PFSK-1 (cell line): ENCODE data around the gene LRP6.

Source experiments
- FOXP2 ChIP-seq: optimal IDR thresholded peaks from 2 replicates; pipeline ENCODE3; 2011; ENCODE audit warnings: borderline replicate concordance, control low read depth, inconsistent platforms; ENCODE audit not compliant: insufficient read depth; ENCODE audit errors: extremely low read length, extremely low read depth
- POLR2AphosphoS5 ChIP-seq: IDR thresholded peaks from 2 replicates; pipeline ENCODE4 v1.6.1; 2012; ENCODE audit warnings: low read depth, mild to moderate bottlenecking, control low read depth, low read length, moderate library complexity
- SIN3A ChIP-seq: IDR thresholded peaks from 2 replicates; pipeline ENCODE4 v1.6.1; 2012; ENCODE audit warnings: mild to moderate bottlenecking, low read length, moderate library complexity, borderline replicate concordance; ENCODE audit not compliant: insufficient read depth
- TAF1 ChIP-seq: IDR thresholded peaks from 2 replicates; pipeline ENCODE4 v1.6.1; 2012; ENCODE audit warnings: low read length, control low read depth, borderline replicate concordance; ENCODE audit not compliant: insufficient read depth
- TF ChIP-seq, protein P1 (sequence below), 2 experiments: IDR thresholded peaks; 2 replicates each; pipeline versions ENCODE4 v1.6.1 to v1.8.0; 2011 to 2012; ENCODE audit warnings: low read depth in 2 of 2, low read length in 2 of 2, control low read depth in 1 of 2, inconsistent platforms in 1 of 2, mild to moderate bottlenecking in 1 of 2, moderate library complexity in 1 of 2; ENCODE audit not compliant: insufficient read depth in 1 of 2

Gene LRP6

DNA sequence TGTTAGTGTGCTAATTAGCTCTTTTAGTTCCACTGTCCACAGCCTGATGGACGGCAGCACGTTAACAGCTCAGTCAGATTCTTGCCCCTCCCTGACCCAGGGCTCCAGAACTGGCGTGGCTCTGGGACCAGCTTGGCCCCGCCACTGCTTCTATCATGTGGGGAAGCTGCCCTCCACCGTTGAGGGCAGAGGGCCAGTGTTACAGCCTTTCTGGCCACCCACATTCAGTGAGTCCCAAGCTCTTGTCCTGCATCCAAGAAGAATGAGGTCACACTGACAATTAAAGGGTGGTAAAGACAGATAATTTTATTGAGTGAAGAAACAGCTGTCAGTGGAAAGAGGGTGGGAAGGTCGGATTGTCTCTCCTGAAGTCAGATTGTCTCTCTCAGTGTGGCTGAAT lies 159.2 kb downstream of the LRP6 start:
- TF ChIP-seq, protein P1, sequence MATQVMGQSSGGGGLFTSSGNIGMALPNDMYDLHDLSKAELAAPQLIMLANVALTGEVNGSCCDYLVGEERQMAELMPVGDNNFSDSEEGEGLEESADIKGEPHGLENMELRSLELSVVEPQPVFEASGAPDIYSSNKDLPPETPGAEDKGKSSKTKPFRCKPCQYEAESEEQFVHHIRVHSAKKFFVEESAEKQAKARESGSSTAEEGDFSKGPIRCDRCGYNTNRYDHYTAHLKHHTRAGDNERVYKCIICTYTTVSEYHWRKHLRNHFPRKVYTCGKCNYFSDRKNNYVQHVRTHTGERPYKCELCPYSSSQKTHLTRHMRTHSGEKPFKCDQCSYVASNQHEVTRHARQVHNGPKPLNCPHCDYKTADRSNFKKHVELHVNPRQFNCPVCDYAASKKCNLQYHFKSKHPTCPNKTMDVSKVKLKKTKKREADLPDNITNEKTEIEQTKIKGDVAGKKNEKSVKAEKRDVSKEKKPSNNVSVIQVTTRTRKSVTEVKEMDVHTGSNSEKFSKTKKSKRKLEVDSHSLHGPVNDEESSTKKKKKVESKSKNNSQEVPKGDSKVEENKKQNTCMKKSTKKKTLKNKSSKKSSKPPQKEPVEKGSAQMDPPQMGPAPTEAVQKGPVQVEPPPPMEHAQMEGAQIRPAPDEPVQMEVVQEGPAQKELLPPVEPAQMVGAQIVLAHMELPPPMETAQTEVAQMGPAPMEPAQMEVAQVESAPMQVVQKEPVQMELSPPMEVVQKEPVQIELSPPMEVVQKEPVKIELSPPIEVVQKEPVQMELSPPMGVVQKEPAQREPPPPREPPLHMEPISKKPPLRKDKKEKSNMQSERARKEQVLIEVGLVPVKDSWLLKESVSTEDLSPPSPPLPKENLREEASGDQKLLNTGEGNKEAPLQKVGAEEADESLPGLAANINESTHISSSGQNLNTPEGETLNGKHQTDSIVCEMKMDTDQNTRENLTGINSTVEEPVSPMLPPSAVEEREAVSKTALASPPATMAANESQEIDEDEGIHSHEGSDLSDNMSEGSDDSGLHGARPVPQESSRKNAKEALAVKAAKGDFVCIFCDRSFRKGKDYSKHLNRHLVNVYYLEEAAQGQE (IDR thresholded peaks at IDR 0.05; ENCODE audit: insufficient read depth in 1 of 2, low read depth in 2 of 2, low read length in 2 of 2) = no peak
- no peak for TF ChIP-seq SIN3A
- no peak for TF ChIP-seq TAF1
- no peak for TF ChIP-seq POLR2AphosphoS5
- no peak for TF ChIP-seq FOXP2

DNA sequence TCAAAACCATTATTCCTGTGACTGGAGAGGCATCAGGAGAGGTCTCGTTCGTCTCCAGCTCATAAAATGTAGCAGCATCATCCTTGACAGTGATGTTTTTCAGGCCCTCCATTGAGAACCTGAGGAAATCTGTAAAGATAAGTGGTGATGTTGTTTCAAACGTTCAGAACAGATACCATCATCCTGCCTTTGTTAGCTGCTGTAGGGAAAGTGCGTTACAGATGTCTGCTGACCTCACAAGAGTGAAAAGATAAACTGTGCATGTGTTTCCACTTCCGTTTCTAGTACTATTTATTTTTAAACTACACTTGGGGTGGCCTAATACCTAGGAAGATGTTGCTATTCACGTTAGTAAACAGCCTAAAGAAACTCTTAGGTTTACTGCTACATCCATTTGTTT lies 167.7 kb downstream of the LRP6 start:
- no peak for TF ChIP-seq FOXP2
- no peak for TF ChIP-seq TAF1
- no peak for TF ChIP-seq SIN3A
- TF ChIP-seq, protein P1 (IDR thresholded peaks at IDR 0.05; ENCODE audit: insufficient read depth in 1 of 2, low read depth in 2 of 2, low read length in 2 of 2) = no peak
- TF ChIP-seq POLR2AphosphoS5 = no peak

DNA sequence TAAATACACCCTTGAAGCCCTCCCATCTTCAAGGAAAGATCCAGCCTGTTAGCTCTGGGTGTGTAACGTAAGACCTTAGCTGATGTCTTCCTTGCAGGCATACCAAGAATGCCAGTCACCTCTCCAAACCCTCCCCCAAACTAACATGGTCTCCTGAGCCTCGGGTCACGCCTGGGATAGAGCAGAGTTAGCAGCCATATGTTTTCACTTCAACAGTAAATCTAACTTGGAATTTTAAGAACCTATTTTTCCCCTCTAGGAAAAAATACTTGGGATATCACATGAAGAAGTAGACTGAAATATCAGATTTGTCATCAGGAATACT lies 168.2 kb downstream of the LRP6 start:
- no peak for TF ChIP-seq POLR2AphosphoS5
- TF ChIP-seq SIN3A = no peak
- TF ChIP-seq, protein P1 (IDR thresholded peaks at IDR 0.05; ENCODE audit: insufficient read depth in 1 of 2, low read depth in 2 of 2, low read length in 2 of 2) = no peak

DNA sequence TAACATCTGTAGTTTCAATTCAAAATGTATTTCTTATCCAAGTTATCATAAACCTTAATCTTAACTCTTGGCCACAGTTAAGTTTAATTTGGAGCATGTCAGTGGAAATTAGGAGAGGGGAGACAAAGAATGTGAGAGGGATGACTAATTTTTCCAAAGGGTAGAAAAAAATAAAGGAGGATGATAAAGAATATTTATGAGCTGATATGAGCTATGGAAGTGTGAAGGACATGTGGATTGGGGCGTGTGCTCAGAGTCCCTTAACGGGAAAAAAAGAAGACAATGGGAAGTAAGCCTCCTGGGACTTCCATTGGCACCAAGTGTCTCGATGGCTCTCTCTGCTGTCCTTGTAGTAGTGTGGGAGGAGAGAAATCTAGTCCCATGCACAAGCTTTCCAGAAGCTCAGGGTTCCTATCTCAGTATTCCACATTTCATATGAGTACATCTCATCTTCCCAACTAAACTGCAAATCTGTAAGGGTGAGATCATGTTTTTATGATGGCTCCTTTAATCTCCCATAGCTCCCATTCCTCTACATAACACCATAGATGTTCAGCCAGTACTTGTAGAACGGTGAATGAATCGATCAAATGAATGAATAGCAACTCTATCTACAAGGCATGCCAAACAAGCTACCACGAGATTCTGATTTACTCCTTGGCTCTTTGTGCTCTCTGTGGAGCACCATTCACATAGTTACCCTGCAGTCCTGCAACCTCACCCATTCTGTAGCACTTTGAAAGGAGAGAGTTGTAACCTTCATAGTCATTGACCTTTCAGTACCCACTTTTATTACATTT lies 168.8 kb downstream of the LRP6 start:
- TF ChIP-seq FOXP2 (no peak), TAF1 (no peak), POLR2AphosphoS5 (no peak), SIN3A (no peak)
- TF ChIP-seq, protein P1 (IDR thresholded peaks at IDR 0.05; ENCODE audit: insufficient read depth in 1 of 2, low read depth in 2 of 2, low read length in 2 of 2) = no peak

DNA sequence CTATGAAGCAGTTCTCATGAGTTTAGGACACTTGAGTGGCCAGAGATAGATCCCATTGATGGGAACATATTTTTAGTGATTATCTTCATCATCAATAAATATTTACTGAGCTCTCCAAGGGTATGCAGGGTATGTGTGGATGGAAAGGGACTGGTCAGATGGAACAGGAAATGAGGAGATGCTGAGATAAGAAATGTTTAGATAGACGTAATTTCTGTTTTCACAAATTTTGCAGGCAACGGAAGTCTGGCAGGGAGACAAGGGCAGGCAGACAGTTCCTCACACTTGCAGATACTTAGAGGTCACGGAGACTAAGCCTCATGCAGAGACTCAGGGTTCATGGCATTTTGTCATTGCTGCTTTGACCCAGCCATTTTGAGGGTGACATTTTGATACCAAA lies 171.8 kb downstream of the LRP6 start:
- TF ChIP-seq SIN3A (peak; percentile 63; the same call in 1 of the 2 replicates), POLR2AphosphoS5 (peak; percentile 41; the same call in 1 of the 2 replicates), TAF1 (peak; percentile 76; the same call in 1 of the 2 replicates), FOXP2 (no peak)
- TF ChIP-seq, protein P1 (IDR thresholded peaks at IDR 0.05; ENCODE audit: insufficient read depth in 1 of 2, low read depth in 2 of 2, low read length in 2 of 2) = peak in 1 of 2 experiments; percentile 66; a peak in 2 of 4 replicates
